ENCODE results near the gene FREM3.
A peak's percentile ranks its signal among the peaks of the same experiment; 100 is the strongest.

Gene FREM3

DNA sequence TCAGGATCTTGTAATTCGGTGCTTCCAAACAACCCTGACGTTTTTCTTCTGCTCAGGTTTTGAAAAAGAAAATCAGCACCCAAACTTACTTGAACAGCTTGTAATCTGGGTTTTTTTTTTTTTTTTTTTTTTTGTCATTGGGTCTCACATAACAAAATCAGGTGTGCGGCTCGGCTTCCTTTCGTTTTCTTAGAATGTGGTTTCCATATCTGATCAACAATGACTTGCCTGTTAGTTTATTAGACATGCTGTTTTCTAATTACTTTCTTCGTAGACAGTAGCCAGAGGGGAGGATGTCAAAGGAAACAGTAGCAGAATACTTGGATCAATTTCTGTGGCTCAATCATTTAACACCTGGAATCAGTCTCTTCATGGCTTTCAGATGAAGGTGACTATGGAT is 890 bp upstream of the FREM3 start:
- no peaks in the 10 kb centered on the region for H3K36me3 ChIP-seq (replicated peaks; ENCODE audit: insufficient read depth, low read length)
- no peaks in the 10 kb centered on the region for H3K4me1 ChIP-seq (ENCODE audit: low read length)
- H3K9ac ChIP-seq (ENCODE audit: low read length) = peak overlapping the region; percentile 24; the same call in 1 of the 2 replicates
- H3F3A ChIP-seq (ENCODE audit: insufficient read depth, low read length) = peaks cover 7% of the 10 kb centered on the region; the same call in 1 of the 2 replicates
- no peak for TF ChIP-seq EZH2 (optimal IDR thresholded peaks at IDR 0.05; ENCODE audit: low read depth, low read length)
- TF ChIP-seq EZH2phosphoT487 (IDR thresholded peaks at IDR 0.05; ENCODE audit: low read length) = no peak
- no peak for TF ChIP-seq CTCF (IDR thresholded peaks at IDR 0.05; ENCODE audit: low read length)
- H2AFZ ChIP-seq (ENCODE audit: low read length) = peak overlapping the region; percentile 97
- H3K79me2 ChIP-seq (ENCODE audit: low read length) = no peaks in the 10 kb centered on the region
- H3K27ac ChIP-seq (ENCODE audit: low read length) = 0 out of 2 replicates have a peak overlapping the region, but pooled peaks have one; percentile 1
- DNase-seq = peak; percentile 77
- H3K4me3 ChIP-seq (ENCODE audit: low read length) = peak overlapping the region; percentile 75
- no peaks in the 10 kb centered on the region for H3K27me3 ChIP-seq (replicated peaks; ENCODE audit: insufficient read depth, low read length)
- no peaks in the 10 kb centered on the region for H3K9me3 ChIP-seq (replicated peaks; ENCODE audit: insufficient read depth, low read length)
- H3K4me2 ChIP-seq (ENCODE audit: low read depth, low read length) = peak overlapping the region; percentile 94
- H3K9me2 ChIP-seq (replicated peaks; ENCODE audit: insufficient read depth, low read length) = no peaks in the 10 kb centered on the region
- no peaks in the 10 kb centered on the region for H4K20me1 ChIP-seq (ENCODE audit: insufficient read depth, low read length)

DNA sequence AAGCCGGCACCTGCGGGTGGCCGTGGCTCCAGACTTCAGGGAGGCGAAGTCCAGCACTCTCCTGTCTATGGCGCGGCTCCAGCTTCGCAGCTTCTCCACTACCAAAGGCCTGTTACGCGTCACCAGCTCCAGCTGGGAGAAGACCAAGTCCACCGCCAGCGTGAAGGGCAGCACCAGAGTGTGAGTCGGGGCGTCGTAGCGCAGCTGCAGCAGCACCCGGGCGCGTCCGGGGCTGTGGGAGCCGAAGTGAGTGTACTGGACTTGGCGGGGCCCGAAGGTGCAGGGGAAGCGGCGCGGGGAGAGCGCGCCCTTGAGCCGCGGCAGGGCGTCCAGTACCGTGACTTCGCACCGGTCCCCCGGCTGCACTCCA is 444 bp downstream of the FREM3 start:
- no peaks in the 10 kb centered on the region for H3K4me1 ChIP-seq (ENCODE audit: low read length)
- no peaks in the 10 kb centered on the region for H3K9me3 ChIP-seq (replicated peaks; ENCODE audit: insufficient read depth, low read length)
- H3K27me3 ChIP-seq (replicated peaks; ENCODE audit: insufficient read depth, low read length) = no peaks in the 10 kb centered on the region
- H2AFZ ChIP-seq (ENCODE audit: low read length) = peak overlapping the region; percentile 97; the same call in 1 of the 2 replicates
- no peaks in the 10 kb centered on the region for H4K20me1 ChIP-seq (ENCODE audit: insufficient read depth, low read length)
- no peak for DNase-seq
- no peaks in the 10 kb centered on the region for H3K36me3 ChIP-seq (replicated peaks; ENCODE audit: insufficient read depth, low read length)
- peak overlapping the region; percentile 94 for H3K4me2 ChIP-seq (ENCODE audit: low read depth, low read length)
- TF ChIP-seq EZH2 (optimal IDR thresholded peaks at IDR 0.05; ENCODE audit: low read depth, low read length) (no peak), EZH2phosphoT487 (IDR thresholded peaks at IDR 0.05; ENCODE audit: low read length) (no peak), CTCF (IDR thresholded peaks at IDR 0.05; ENCODE audit: low read length) (no peak)
- H3K9me2 ChIP-seq (replicated peaks; ENCODE audit: insufficient read depth, low read length) = no peaks in the 10 kb centered on the region
- H3K79me2 ChIP-seq (ENCODE audit: low read length) = no peaks in the 10 kb centered on the region
- H3K9ac ChIP-seq (ENCODE audit: low read length) = no peak overlapping the region
- H3F3A ChIP-seq (ENCODE audit: insufficient read depth, low read length) = peaks cover 7% of the 10 kb centered on the region; the same call in 1 of the 2 replicates
- no peak overlapping the region for H3K27ac ChIP-seq (ENCODE audit: low read length)
- peak overlapping the region; percentile 75 for H3K4me3 ChIP-seq (ENCODE audit: low read length)

GRCh38 chr4:143699331-143700045 is 987 bp downstream of the FREM3 start:
- peak overlapping the region; percentile 94; the same call in 1 of the 2 replicates for H3K4me2 ChIP-seq (ENCODE audit: low read depth, low read length)
- no peak for TF ChIP-seq EZH2 (optimal IDR thresholded peaks at IDR 0.05; ENCODE audit: low read depth, low read length)
- no peak for TF ChIP-seq CTCF (IDR thresholded peaks at IDR 0.05; ENCODE audit: low read length)
- no peak for TF ChIP-seq EZH2phosphoT487 (IDR thresholded peaks at IDR 0.05; ENCODE audit: low read length)
- H3K4me1 ChIP-seq (ENCODE audit: low read length) = no peaks in the 10 kb centered on the region
- no peak for DNase-seq
- no peaks in the 10 kb centered on the region for H3K27me3 ChIP-seq (replicated peaks; ENCODE audit: insufficient read depth, low read length)
- no peaks in the 10 kb centered on the region for H3K9me2 ChIP-seq (replicated peaks; ENCODE audit: insufficient read depth, low read length)
- H3K79me2 ChIP-seq (ENCODE audit: low read length) = no peaks in the 10 kb centered on the region
- no peak overlapping the region for H3K4me3 ChIP-seq (ENCODE audit: low read length)
- H4K20me1 ChIP-seq (ENCODE audit: insufficient read depth, low read length) = no peaks in the 10 kb centered on the region
- H2AFZ ChIP-seq (ENCODE audit: low read length) = no peak overlapping the region
- H3K36me3 ChIP-seq (replicated peaks; ENCODE audit: insufficient read depth, low read length) = no peaks in the 10 kb centered on the region
- no peak overlapping the region for H3K9ac ChIP-seq (ENCODE audit: low read length)
- H3K27ac ChIP-seq (ENCODE audit: low read length) = no peak overlapping the region
- H3F3A ChIP-seq (ENCODE audit: insufficient read depth, low read length) = peaks cover 7% of the 10 kb centered on the region; the same call in 1 of the 2 replicates
- H3K9me3 ChIP-seq (replicated peaks; ENCODE audit: insufficient read depth, low read length) = no peaks in the 10 kb centered on the region

Data from MM.1S (cell line).